Fibroblast of pulmonary artery (primary cell): ENCODE data around the gene GPR173.

Source experiments
- DNase-seq: peaks from one replicate; pipeline ENCODE4 v3.0.0-alpha.2; 2010; ENCODE audit warnings: low read depth
- H3K4me3 ChIP-seq: replicated peaks from 2 replicates; pipeline ENCODE4 v1.5.1; 2011; ENCODE audit warnings: low read depth, mild to moderate bottlenecking, control low read depth, low read length, moderate library complexity
- TF ChIP-seq, protein P1 (sequence below): IDR thresholded peaks from 2 replicates; pipeline ENCODE4 v1.5.1; 2011; ENCODE audit warnings: mild to moderate bottlenecking, control low read depth, low read length, inconsistent platforms; ENCODE audit errors: missing control alignments

The GPR173 gene

DNA sequence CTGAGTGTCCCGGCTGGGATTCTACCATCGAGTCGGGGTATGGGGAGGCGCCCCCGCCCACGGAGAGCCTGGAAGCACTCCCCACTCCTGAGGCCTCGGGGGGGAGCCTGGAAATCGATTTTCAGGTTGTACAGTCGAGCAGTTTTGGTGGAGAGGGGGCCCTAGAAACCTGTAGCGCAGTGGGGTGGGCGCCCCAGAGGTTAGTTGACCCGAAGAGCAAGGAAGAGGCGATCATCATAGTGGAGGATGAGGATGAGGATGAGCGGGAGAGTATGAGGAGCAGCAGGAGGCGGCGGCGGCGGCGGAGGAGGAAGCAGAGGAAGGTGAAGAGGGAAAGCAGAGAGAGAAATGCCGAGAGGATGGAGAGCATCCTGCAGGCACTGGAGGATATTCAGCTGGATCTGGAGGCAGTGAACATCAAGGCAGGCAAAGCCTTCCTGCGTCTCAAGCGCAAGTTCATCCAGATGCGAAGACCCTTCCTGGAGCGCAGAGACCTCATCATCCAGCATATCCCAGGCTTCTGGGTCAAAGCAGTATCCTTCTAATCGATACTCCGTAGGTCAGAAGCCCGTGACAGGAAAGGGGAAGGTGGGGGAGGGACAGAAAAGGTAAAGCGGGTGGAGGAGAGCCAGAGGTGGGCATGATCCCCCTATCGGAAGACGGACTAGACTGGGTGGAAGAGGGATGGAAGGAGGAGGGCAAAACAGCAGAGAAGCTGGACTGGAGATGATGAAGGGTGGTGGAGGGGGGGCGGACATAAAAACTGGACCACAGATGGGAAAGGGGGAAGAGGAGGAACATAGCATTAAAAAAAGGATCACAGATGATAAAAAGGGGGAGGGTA lies 34.4 kb downstream of the GPR173 start:
- TF ChIP-seq, protein P1, sequence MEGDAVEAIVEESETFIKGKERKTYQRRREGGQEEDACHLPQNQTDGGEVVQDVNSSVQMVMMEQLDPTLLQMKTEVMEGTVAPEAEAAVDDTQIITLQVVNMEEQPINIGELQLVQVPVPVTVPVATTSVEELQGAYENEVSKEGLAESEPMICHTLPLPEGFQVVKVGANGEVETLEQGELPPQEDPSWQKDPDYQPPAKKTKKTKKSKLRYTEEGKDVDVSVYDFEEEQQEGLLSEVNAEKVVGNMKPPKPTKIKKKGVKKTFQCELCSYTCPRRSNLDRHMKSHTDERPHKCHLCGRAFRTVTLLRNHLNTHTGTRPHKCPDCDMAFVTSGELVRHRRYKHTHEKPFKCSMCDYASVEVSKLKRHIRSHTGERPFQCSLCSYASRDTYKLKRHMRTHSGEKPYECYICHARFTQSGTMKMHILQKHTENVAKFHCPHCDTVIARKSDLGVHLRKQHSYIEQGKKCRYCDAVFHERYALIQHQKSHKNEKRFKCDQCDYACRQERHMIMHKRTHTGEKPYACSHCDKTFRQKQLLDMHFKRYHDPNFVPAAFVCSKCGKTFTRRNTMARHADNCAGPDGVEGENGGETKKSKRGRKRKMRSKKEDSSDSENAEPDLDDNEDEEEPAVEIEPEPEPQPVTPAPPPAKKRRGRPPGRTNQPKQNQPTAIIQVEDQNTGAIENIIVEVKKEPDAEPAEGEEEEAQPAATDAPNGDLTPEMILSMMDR = no peak
- no peak for DNase-seq

DNA sequence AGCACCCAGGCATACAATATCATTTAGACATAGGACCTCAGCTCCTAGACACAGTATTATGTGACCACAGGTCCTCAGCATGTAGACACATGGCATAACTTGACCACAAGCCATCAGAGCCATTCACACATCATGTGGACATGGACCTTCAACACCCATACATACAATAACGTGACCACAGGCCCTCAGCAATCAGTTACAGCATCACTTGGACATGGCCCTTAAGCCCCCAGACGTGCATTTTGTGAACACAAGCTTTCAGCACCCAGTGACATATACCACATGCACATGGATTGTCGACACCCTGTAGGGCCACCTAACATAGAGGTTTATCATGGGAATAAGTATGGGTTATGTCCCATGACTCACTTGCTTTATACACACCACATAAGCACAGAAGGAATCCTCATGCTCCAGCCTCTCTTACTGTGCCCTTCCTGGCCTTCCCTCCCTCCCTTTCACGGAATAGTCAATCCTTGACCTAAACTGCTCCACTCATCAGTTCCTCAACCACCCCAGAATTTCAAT lies 35.5 kb downstream of the GPR173 start:
- TF ChIP-seq, protein P1 = no peak
- peak overlapping the region; percentile 72 for H3K4me3 ChIP-seq
- no peak for DNase-seq

More for the DNA sequence above, 34.4 kb downstream of the GPR173 start:
- peak overlapping the region; percentile 72 for H3K4me3 ChIP-seq

DNA sequence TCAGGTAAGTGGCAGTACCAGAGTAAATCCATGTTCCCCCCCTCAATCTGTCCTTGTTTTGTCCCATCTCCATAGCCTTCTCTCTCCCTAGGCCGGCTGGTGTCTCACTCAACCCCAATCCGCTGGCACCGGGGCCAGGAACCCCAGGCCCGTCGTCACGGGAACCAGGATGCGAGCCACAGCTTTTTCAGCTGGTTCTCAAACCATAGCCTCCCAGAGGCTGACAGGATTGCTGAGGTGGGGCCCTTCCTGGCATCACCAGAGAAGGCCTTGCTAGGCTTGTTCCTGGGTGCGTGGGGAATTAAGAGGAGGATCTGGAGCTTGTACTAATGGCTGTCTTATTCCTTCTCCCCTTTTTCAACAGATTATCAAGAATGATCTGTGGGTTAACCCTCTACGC lies 36.3 kb downstream of the GPR173 start:
- H3K4me3 ChIP-seq = no peak overlapping the region
- no peak for DNase-seq
- TF ChIP-seq, protein P1 = no peak

DNA sequence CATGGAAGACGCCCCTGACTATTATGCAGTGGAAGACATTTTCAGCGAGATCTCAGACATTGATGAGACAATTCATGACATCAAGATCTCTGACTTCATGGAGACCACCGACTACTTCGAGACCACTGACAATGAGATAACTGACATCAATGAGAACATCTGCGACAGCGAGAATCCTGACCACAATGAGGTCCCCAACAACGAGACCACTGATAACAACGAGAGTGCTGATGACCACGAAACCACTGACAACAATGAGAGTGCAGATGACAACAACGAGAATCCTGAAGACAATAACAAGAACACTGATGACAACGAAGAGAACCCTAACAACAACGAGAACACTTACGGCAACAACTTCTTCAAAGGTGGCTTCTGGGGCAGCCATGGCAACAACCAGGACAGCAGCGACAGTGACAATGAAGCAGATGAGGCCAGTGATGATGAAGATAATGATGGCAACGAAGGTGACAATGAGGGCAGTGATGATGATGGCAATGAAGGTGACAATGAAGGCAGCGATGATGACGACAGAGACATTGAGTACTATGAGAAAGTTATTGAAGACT lies 37.2 kb downstream of the GPR173 start:
- H3K4me3 ChIP-seq = no peak overlapping the region
- DNase-seq = no peak
- TF ChIP-seq, protein P1 = no peak

DNA sequence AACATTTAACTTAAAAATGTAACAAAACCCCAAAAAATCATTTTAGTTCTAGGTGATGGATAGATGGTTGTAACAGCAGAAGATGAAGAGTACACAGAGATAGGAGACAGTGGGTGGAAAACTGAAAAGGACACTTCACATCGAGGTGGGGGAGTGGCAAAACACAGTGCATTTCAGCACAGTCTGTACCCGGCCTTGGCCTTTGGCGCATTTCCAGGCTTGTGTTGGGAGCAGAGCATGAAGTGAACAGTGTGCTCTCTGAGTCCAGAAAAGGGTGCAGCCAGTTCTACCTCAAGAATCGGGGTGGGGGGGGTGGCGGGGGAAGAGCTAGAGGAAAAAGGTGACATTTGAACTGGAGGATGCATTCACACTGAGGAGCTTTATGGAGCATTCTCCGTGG lies 37.9 kb downstream of the GPR173 start:
- DNase-seq = peak; percentile 47
- TF ChIP-seq, protein P1 = no peak
- no peak overlapping the region for H3K4me3 ChIP-seq

DNA sequence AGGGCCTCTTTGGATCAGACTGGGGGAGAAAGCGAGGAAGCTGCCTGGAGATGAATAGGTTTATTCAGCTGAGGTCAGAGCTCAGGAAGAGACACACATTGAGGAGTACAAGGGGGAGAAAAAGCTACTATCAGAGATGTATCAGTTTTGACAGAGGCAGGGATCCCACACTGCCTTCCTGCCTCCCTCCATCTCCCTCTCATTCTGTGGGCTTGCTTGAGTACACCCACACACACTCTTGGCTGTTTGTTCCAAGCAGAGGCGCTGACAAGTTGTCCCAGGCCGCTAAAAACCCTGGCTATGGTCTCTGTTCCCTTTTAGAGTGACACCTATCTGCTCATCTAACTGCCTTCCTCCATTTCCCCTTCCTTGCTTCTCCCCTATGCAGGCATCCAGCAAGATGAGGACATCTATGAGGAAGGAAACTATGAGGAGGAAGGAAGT lies 38.8 kb downstream of the GPR173 start:
- TF ChIP-seq, protein P1 = no peak
- DNase-seq = no peak
- H3K4me3 ChIP-seq = no peak overlapping the region
